ENCODE results near the gene EDN3.
A peak's percentile ranks its signal among the peaks of the same experiment; 100 is the strongest.
"Not testable (repeated sequence)": the region's sequence is repeated elsewhere in the genome, so short reads cannot be mapped to it uniquely, and the experiment has no call there.

EDN3 gene

DNA sequence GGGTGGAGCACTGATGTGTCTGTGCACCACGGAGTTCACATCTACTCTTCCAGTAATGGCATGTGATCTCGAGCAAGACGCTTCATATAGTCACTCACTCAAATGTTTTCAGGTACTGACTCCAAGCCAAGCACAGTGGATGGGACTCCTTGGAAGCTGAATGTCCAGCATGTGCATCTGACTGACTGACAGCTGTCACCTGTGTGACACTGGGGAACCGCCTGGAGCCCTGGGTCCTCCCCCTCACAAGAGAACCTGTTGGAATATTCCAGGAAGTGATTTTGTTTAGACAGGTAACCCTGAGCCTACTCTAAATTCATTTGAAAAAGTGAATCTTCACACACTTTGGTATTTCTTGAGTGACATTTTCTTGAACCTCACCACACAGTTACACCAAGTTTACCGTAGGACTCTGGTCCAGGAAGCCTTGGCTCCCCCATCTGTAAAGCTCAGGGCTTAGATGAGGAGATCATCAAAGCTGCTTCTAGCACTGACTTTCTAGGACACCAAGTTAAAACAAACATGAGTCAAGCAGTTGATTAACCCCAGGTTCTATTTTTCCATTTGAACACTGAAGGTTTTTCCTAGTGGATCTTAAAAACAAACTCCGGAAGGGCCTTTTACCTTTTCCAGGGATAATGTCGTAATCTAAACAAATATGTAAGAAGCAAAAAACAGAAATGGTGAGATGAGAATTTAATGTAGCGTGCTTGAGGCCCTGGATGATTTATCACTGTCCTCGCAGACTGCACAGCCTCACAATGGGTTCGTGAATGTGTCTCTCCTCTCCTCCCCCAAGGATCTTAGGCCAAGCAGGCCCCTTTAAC, 50.1 kb downstream of the EDN3 start:
- Mint-ChIP-seq H3K9me3 (no peaks in the 10 kb centered on the region), H3K27me3 (peaks cover 18% of the 10 kb centered on the region), H3K4me3 (no peak overlapping the region), H3K36me3 (ENCODE audit: insufficient read depth) (peaks cover 1% of the 10 kb centered on the region), H3K27ac (ENCODE audit: low read depth) (no peak overlapping the region), H3K4me1 (peaks cover 6% of the 10 kb centered on the region)
- ATAC-seq (replicated peaks; ENCODE audit: extremely low read depth, poor library complexity, severe bottlenecking) (no peak), DNase-seq (ENCODE audit: low spot score in 2 of 2) (no peak)

DNA sequence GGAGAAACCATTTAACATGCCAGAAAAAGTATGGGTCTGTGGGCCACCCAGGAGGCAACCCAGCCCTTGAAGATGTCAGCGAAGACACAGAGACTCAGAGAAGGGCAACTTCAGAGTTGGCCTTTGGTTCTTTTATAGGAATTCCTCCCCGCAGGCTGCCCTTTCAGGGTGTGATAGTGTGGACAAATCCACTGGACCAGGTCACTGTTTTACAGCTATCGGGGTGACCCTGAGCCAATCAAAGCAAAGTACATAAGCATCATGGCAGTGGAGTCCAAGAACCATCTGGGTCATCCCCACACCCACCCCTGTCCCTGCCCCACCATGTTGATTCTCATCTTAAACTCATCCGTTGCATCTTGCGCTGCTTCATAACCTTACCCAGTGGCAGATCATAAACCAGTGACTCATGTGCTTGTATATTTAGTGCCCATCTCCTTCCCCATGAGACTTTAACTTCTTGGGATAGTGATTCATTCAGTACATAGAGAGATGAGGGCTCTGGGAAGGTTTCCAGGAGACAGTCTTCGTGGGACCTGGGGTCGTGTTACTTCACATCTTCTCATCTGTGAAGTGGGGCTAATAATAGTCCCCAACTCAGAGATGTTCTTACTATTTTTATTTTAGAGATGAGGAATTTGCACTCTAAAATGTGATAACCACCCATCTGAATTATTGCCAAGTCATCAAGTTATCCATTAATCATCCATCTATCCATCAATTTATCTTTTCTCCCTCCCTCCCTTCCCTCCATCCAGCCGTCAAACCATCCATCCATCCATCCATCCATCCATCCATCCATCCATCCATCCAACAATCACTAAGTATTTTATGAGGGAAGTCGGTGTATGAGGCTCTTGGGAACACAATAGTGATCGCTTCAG, 51.0 kb downstream of the EDN3 start:
- Mint-ChIP-seq H3K27ac (ENCODE audit: low read depth) (no peak overlapping the region), H3K36me3 (ENCODE audit: insufficient read depth) (peaks cover 1% of the 10 kb centered on the region), H3K27me3 (peaks cover 18% of the 10 kb centered on the region)

DNA sequence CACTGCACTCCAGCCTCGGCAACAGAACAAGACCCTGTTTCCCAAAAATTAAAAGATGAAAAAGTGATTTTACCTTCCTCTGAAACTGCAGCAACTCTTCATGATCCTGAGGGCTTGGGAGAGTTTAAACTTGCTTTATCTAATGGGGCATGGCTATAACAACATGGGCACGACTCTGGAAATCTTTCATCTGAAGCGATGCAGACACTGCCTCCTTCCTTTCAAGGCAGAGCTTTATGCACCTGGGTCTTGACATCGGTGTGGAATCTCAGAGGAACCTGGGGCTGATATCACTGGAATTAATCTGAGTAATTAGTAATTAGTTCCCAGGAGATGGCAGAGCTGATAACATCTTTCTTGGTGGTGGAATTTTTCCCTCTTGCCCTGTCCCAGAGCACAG, 52.1 kb downstream of the EDN3 start:
- Mint-ChIP-seq H3K4me3 (peak overlapping the region; percentile 17), H3K9me3 (no peaks in the 10 kb centered on the region), H3K36me3 (ENCODE audit: insufficient read depth) (peaks cover 1% of the 10 kb centered on the region), H3K27me3 (peaks cover 9% of the 10 kb centered on the region), H3K4me1 (peaks cover 6% of the 10 kb centered on the region), H3K27ac (ENCODE audit: low read depth) (no peak overlapping the region)
- ATAC-seq (replicated peaks; ENCODE audit: extremely low read depth, poor library complexity, severe bottlenecking) (no peak), DNase-seq (ENCODE audit: low spot score in 2 of 2) (no peak)

More for the DNA sequence above, 51.0 kb downstream of the EDN3 start:
- DNase-seq (ENCODE audit: low spot score in 2 of 2) (no peak), ATAC-seq (replicated peaks; ENCODE audit: extremely low read depth, poor library complexity, severe bottlenecking) (no peak)
- no peaks in the 10 kb centered on the region for H3K9me3 Mint-ChIP-seq
- H3K4me3 Mint-ChIP-seq: peak overlapping the region; percentile 17
- peaks cover 6% of the 10 kb centered on the region for H3K4me1 Mint-ChIP-seq

DNA sequence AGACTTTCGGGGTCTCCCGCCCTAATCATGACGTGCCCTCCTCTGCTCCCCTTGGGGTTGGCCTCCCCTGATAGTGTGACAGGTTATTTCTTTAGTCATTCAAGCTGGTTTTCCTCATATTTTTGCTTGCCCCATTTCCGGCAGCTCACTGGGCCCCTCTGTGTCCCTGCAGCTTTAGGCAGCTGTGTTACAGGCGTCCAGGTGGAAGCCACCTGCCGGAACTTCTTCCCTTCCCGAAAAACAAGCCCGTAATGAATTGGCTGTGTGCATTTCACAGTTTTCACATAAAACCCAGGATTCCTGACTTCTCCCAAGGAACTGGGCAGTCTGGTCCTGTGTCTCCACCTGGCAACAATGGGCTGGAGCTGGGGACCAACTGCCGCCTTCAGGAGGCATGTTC, 52.6 kb downstream of the EDN3 start:
- Mint-ChIP-seq H3K27ac (ENCODE audit: low read depth) (no peak overlapping the region), H3K27me3 (peaks cover 9% of the 10 kb centered on the region), H3K9me3 (no peaks in the 10 kb centered on the region), H3K4me3 (no peak overlapping the region), H3K36me3 (ENCODE audit: insufficient read depth) (peaks cover 1% of the 10 kb centered on the region), H3K4me1 (peaks cover 6% of the 10 kb centered on the region)
- no peak for ATAC-seq (replicated peaks; ENCODE audit: extremely low read depth, poor library complexity, severe bottlenecking)
- DNase-seq (ENCODE audit: low spot score in 2 of 2): no peak

DNA sequence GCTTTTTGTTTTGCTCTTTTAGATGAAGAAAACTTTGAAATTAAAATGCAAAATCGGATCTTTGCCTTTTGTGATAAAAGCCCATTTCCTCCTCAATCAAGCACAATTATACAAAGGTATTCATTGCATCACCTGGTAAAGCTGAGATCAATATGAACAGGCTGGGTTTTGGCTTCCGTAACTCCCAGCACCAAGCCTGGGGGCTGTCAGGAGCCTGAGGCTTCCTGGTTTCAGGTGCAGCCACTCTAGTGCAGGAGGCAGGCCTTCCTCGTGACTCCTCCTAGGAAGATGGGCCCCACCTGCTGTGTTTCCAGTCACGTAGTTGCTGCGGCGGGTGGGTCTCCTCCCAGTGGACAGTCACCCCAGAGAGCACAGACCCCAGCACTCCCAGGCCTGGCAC, 54.0 kb downstream of the EDN3 start:
- H3K4me1 Mint-ChIP-seq: peaks cover 6% of the 10 kb centered on the region
- H3K27ac Mint-ChIP-seq (ENCODE audit: low read depth): no peak overlapping the region

DNA sequence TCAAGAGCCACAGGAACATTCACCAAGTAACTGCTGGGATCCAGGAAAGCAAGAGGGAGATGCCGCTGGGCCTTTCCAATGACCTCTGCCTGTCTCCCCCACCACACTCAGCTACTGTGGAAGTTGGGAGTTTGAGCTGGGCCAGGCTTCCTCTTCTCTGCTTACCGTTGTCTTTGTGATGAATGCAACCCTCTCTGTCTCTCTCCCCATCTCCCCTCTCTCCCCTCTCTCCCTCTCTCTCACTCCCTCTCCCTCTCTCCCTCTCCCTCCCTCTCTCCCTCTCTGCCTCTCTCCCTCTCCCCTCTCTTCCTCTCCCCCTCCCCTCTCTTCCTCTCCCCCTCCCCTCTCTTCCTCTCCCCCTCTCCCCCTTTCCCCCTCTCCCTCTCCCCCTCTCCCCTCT, 54.8 kb downstream of the EDN3 start:
- Mint-ChIP-seq H3K36me3 (ENCODE audit: insufficient read depth) (peaks cover 1% of the 10 kb centered on the region), H3K27ac (ENCODE audit: low read depth) (no peak overlapping the region), H3K4me1 (peaks cover 6% of the 10 kb centered on the region), H3K27me3 (peaks cover 17% of the 10 kb centered on the region), H3K4me3 (no peak overlapping the region), H3K9me3 (no peaks in the 10 kb centered on the region)
- DNase-seq (ENCODE audit: low spot score in 2 of 2): no peak
- ATAC-seq (replicated peaks; ENCODE audit: extremely low read depth, poor library complexity, severe bottlenecking): no peak

More for the DNA sequence above, 54.0 kb downstream of the EDN3 start:
- Mint-ChIP-seq H3K27me3 (peaks cover 9% of the 10 kb centered on the region), H3K36me3 (ENCODE audit: insufficient read depth) (peaks cover 1% of the 10 kb centered on the region), H3K4me3 (no peak overlapping the region), H3K9me3 (no peaks in the 10 kb centered on the region)
- DNase-seq (ENCODE audit: low spot score in 2 of 2) (no peak), ATAC-seq (replicated peaks; ENCODE audit: extremely low read depth, poor library complexity, severe bottlenecking) (no peak)

DNA sequence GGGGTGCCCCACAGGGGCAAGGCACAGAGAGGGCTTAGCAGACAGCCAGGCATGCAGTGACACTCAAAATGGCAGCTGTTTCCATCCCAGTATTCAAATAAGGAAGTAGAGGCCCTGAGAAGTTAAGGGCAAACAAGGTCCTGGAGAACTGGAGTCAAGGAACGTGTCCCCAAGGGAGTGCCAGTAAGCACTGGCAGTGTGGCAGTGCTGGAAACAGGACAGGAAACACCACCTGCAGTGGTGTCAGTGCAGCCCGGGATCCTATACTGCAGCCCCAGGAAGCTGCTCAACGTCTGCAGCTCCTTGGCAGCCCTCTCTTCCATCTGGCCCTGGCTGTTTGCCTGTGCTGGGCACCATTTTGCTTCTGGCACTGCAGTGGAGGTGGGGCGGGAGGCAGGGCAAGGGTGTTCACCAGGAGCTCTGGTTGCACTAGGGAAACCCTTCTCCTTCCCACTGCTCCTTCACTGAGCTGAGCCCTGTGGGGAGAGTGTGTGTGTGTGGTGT, 56.3 kb downstream of the EDN3 start:
- Mint-ChIP-seq H3K4me3 (no peak overlapping the region), H3K9me3 (no peaks in the 10 kb centered on the region), H3K27ac (ENCODE audit: low read depth) (no peak overlapping the region), H3K27me3 (peaks cover 32% of the 10 kb centered on the region), H3K36me3 (ENCODE audit: insufficient read depth) (peaks cover 1% of the 10 kb centered on the region), H3K4me1 (peaks cover 5% of the 10 kb centered on the region)
- DNase-seq (ENCODE audit: low spot score in 2 of 2) (no peak), ATAC-seq (replicated peaks; ENCODE audit: extremely low read depth, poor library complexity, severe bottlenecking) (no peak)

DNA sequence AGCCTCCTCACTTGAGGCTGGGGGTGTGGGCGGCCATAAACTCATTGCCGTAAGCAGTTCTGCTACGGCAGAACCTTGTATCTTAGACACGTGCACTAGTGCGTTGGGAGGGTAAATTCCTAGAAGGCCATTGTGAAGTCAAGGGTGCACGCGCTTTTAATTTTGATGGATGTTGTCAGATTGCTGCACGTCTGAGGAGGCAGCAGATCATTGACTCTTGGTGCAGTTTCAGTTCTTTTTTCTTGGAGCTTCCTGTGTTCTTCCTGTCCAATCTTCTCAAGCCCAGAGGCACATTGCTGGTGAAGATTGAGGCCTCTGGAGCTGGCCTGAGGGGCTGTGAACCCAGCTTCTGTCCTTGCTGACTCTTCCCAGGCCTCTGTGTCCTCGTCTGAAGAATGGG, 58.4 kb downstream of the EDN3 start:
- not testable (repeated sequence) for H3K4me3 Mint-ChIP-seq; DNase-seq (ENCODE audit: low spot score in 2 of 2); H3K36me3 Mint-ChIP-seq (ENCODE audit: insufficient read depth); H3K27ac Mint-ChIP-seq (ENCODE audit: low read depth); ATAC-seq (replicated peaks; ENCODE audit: extremely low read depth, poor library complexity, severe bottlenecking); H3K9me3 Mint-ChIP-seq; H3K4me1 Mint-ChIP-seq
- H3K27me3 Mint-ChIP-seq: peaks cover 48% of the 10 kb centered on the region

DNA sequence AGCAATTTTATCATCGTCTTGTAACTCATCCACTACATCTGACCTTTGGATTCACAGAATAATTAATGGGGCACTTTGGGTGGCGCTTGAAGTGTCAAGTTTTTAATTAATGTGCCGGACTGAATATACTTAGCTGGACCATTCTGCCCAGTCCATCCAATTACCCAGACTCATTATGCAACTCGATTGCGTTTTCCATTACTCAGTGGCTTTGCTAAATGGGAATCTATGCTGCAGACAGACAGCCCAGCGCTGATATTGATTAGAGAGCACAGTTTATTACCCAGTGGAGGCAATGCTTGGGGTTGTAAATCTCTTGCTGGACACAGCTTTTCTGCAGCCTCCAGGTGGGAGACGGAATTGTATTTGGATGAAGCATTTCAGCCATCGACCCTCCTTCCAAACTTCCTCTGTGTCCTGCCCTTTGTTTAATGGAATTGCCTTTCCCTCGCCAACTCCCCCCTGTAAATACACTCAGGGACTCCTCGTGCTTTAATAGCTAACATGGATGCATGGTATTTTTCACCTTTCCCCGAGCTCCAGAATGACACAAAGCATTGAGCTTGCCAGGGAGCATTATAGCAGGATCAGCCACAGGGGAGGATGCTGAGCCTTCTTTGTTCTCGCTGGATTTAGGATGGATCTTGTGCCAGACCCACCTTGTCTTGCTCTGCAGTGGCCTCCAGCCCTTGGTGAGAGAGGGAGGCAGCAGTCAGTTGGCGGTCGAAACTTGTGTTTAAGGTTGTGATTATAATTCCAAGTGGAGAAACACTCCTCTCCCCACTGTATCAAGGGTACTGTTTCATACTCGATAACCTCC, 59.7 kb downstream of the EDN3 start:
- no peak overlapping the region for H3K4me3 Mint-ChIP-seq
- H3K27me3 Mint-ChIP-seq: peaks cover 51% of the 10 kb centered on the region
- no peaks in the 10 kb centered on the region for H3K36me3 Mint-ChIP-seq (ENCODE audit: insufficient read depth)
- H3K27ac Mint-ChIP-seq (ENCODE audit: low read depth): no peak overlapping the region
- no peaks in the 10 kb centered on the region for H3K4me1 Mint-ChIP-seq
- no peak for ATAC-seq (replicated peaks; ENCODE audit: extremely low read depth, poor library complexity, severe bottlenecking)
- H3K9me3 Mint-ChIP-seq: no peaks in the 10 kb centered on the region
- no peak for DNase-seq (ENCODE audit: low spot score in 2 of 2)

DNA sequence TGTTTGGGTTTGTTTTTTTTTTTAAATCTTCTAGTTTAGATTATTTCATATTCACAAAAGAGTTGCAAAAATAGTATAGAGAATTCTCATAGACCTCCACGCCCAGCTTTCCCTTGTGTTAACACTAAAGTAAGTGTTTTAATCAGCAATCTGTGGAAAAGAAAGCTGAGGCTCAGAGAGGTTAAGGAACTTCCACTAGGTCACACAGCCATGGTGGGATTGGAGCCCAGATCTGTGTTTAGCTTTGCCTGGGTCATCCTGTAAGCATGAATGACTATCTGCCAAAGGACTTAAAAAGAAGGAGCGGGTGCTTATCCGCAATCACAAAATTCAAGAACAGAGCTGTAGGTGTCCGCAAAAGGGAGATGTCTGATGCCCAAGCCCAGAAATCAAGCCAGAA, 60.5 kb downstream of the EDN3 start:
- H3K27me3 Mint-ChIP-seq: peaks cover 49% of the 10 kb centered on the region
- H3K4me1 Mint-ChIP-seq: no peaks in the 10 kb centered on the region
- no peak overlapping the region for H3K4me3 Mint-ChIP-seq
- no peak for ATAC-seq (replicated peaks; ENCODE audit: extremely low read depth, poor library complexity, severe bottlenecking)
- no peaks in the 10 kb centered on the region for H3K36me3 Mint-ChIP-seq (ENCODE audit: insufficient read depth)
- H3K9me3 Mint-ChIP-seq: no peaks in the 10 kb centered on the region
- no peak overlapping the region for H3K27ac Mint-ChIP-seq (ENCODE audit: low read depth)
- DNase-seq (ENCODE audit: low spot score in 2 of 2): no peak

DNA sequence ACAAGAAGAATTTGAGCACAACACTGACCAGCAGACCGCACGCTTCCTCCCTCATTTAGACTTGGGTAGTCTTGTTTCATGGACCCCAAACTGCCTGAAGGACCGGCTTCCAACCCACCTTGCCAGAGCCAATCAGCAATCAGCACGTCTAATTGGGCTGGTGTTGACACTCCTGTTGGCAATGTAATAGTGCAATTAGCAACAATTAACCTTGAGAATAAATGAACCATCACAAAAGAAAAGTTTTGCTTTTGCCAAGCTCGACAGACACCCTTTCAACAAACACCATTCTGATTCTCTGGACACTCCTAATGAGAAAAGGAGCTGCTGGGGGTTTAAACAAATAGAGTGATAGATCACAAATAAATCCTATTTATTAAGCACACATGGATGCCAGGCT, 61.0 kb downstream of the EDN3 start:
- no peak overlapping the region for H3K4me3 Mint-ChIP-seq
- H3K4me1 Mint-ChIP-seq: no peaks in the 10 kb centered on the region
- H3K9me3 Mint-ChIP-seq: no peaks in the 10 kb centered on the region
- ATAC-seq (replicated peaks; ENCODE audit: extremely low read depth, poor library complexity, severe bottlenecking) (no peak), DNase-seq (ENCODE audit: low spot score in 2 of 2) (no peak)
- H3K36me3 Mint-ChIP-seq (ENCODE audit: insufficient read depth): no peaks in the 10 kb centered on the region
- H3K27ac Mint-ChIP-seq (ENCODE audit: low read depth): no peak overlapping the region
- peaks cover 49% of the 10 kb centered on the region for H3K27me3 Mint-ChIP-seq

DNA sequence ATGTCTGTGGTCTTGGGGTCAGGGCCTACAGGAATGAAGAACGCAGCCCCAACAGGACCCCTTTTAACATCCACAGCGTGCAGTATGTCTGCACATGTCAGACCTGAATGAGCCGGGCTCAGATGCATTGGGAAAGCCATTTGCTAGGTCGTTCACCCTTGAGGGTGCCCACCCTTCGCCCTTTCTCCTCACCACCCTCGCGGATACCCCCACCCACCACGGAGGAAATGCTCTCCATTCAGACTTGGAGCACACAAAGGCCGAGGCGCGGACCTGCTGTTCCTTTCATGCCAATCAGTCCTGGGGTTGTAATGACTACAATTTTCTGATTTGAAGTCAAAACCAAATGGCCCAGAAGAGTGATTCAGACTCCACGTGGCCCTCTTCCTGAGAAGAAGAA, 62.7 kb downstream of the EDN3 start:
- ATAC-seq (replicated peaks; ENCODE audit: extremely low read depth, poor library complexity, severe bottlenecking) (no peak), DNase-seq (ENCODE audit: low spot score in 2 of 2) (no peak)
- Mint-ChIP-seq H3K27me3 (peaks cover 49% of the 10 kb centered on the region), H3K36me3 (ENCODE audit: insufficient read depth) (no peaks in the 10 kb centered on the region), H3K27ac (ENCODE audit: low read depth) (no peak overlapping the region), H3K4me3 (no peak overlapping the region), H3K9me3 (no peaks in the 10 kb centered on the region), H3K4me1 (no peaks in the 10 kb centered on the region)
